SHP77 (cell line): ENCODE results near the gene NPC2.
"Not testable (repeated sequence)": the region's sequence is repeated elsewhere in the genome, so short reads cannot be mapped to it uniquely, and the experiment has no call there.

Source experiments
- DNase-seq, 2 experiments: peaks; one replicate each; lab custom pipeline; 2025; lab: John Stamatoyannopoulos, UW

The NPC2 gene

DNA sequence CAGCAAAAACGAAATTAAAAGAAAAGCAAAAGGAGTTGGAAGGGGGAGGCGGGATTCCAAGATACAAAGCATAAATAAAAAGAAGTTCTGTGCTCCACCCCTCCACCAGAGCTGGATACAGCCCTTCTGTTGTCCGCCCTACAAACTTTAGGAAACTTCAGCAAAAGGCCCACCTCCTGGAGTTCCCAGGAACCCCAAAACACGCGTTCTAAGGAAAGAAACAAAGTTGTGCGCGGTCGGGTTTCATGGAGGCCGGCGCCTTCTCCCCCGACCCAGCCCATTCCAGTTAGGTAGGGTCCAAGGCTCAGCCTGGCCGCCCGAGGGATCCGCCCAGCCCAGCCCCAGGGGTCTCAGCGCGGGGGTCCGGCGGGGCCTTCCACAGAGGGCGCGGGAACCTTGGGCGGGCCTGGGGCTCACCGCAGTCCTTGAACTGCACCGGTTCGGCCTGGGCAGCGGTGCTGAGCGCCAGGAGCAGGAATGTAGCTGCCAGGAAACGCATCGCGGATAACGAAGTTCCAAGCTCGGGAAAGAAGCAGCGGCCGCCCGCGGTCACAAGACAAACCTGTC is at the start of gene NPC2:
TSS of gene NPC2 (minus strand) at position 530 of the 567 bp plus-strand sequence. CDS start at position 499, 31 bp downstream.
- DNase-seq, result no peak

DNA sequence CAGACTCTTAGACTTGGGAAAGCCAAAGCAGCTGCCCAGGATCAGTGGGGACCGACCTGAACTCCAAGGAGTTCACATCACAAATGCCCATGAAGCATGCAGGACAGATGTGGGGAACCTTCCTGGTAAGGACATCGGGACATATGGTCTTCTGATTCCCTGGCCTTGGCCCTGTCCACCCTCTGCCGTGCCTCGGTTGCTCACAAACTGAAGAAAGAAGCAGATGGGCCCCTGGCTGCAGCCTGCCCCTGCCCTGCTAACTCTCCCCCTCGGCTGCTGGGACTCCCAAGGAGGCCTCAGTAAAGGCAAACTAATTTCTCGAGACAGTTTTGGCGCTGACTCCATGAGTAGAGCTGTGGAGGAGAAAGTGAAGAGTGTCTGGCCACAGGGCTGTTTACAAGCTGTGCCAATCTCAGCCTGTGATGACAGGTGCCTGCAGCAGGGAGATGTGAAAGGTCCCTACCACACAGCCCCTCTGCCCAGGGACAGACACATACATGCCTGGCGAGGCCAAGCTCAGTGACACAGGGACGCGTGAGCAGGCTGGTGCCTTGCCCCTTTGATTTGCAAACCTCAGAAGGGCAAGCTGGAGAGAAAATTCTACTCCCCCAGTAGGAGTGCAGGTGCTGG is 49.1 kb upstream of the NPC2 start:
- no peak for DNase-seq

DNA sequence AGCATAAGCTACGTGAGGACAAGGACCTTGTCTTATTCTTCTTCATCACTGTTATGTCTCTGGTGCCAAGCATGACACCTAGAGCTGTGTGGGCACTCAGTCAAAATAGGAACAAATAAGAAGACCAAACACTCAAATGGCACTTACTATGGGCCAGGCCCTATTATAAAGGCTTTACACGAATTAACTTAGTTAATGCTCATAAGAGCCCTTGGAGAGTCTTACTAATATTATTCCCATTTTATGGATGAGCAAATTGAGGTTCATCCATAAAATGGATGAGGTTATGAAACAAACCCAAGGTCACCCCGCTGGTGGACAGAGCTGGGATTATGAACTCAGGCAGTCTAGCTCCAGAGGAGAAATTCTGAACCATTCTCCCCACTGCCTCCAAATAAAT is 48.1 kb upstream of the NPC2 start:
- no peak for DNase-seq

DNA sequence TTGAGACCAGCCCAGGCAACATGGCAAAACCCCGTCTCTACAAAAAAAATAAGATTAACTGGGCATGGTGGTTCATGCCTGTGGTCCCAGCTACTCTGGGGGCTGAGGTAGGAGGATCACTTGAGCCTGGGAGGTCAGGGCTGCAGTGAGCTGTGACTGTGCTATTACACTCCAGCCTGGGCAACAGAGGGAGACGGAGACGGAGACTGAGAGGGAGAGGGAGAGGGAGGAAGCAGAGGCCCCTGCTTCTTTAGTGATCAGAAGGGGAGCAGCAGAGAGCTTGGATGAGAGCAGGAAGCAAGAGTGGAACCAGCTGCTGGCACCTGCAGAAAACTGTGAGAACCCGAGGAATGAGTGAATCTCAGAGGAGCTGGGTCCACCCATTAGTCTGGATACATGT is 46.4 kb upstream of the NPC2 start:
- no peak for DNase-seq

DNA sequence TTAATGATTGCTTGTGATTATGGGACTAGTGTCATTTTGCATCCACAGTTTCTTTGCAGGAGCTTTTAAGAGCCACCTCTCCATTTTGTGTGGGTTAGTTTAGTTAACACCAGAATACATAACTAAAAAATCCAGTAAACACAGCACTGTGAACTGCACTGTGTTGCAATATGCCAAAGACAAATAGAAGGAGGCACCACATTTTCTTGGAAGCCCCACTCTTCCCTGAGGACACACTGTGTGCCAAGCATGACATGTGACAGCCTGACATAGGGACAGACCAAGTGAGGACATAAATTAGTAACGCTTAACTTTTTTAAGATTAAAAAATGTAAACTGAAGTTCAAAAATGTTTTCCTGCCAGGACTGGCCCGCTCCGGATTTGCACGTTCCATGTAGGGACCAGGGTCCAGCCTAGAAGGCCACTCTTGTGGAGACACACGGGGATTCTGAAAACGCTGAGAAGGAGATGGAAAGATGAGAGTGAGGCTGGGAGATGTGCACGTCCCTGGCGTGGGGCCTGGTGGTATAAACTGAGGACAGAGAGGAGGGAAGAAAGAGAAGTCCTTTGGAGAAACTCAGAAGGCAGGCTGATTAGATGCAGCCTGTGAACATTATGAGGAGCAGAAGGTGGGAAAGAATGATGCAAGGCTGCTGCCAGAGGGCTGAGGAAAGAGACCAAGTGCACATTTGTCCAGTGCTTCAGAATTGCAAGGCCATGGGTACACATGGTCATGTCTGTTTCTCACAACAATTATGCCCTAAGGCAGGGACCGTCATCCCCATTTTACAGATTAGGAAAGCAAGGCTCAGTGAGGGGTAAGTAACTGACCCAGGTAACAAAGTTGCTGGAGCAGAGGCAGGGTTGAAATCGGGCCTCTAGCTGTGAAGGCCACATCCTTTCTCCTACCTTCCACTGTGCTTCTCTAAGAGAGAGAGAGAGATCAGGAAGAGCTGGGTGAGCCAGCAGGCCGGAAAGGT is 45.6 kb upstream of the NPC2 start:
- DNase-seq, result no peak

DNA sequence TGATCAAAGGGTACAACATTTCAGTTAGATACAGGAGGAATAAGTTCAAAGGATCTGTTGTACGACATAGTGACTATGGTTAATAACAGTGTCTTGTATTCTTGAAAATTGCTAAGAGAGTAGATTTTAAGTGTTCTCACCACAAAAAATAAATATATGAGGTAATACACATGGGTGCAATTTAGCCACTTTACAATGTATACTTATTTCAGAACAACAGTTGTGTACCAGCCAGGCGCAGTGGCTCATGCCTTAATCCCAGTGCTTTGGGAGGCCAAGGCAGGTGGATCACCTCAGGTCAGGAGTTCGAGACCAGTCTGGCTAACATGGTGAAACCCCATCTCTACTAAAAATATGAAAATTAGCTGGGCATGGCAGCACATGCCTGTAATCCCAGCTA is 43.2 kb upstream of the NPC2 start:
- DNase-seq, result not testable (repeated sequence)

DNA sequence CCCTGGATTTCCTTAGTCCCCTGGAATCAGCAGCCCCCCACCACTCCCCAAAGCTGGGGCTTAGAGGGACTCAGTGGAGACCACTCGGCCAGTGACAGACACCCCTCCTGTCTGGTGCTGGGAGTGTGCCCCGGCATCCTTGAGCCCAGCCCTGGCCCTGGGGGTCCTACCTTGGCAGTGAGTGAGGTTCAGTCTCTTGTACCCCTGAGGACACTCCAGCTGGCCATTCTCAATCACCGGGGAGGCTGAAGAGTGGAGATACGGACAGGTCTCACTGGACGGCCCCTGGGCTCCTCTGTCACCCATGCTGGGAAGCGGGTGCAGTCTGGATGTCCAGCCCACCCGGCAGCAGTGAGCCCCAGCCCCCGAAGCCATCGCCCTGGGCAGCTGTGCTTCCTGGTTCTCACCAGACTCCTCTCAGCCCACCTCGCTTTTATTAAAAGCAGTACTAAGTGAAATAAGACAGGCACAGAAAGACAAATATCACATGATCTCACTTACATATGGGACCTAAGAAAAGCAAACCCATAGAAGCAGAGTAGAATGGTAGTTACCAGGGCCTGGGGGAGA is 42.7 kb upstream of the NPC2 start:
- DNase-seq, result no peak

DNA sequence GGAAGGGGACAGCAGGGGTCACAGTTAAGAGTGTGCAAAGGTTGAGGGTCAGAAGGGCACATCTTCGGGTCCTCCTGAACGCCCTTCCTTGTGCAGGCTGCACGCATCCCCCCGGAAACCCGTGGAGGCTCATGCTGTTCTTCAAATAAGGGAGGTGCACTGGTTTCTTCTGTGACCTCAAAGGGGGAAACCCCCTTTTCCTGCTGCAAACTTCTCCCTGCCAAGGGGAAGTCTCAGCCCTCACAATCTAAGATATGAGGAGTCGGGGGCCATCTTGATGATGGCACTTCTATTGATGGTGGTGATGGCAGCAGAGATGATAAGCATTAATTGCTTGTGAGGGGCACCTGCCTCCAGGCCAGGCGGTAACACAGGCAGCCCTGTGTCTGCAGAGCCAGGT is 40.5 kb upstream of the NPC2 start:
- no peak for DNase-seq

DNA sequence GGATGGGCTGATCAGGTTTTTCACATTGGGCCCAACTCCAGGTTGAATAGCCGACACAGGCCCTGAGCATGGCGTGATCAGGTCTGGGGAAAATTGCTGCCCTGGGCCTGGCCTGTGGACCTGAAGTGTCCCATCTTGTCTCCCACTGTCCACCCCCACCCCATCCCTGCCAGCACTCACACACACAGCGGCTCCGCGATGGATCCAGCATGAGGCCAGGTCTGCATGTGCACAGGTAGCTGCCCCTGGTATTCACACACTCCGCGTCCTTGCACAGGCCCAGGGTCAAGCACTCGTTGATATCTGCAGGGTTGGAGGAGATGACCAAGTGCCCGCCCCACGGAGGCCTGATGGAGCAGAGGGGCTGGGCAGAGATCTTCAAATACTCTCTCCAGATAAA is 39.1 kb upstream of the NPC2 start:
- DNase-seq, result no peak

DNA sequence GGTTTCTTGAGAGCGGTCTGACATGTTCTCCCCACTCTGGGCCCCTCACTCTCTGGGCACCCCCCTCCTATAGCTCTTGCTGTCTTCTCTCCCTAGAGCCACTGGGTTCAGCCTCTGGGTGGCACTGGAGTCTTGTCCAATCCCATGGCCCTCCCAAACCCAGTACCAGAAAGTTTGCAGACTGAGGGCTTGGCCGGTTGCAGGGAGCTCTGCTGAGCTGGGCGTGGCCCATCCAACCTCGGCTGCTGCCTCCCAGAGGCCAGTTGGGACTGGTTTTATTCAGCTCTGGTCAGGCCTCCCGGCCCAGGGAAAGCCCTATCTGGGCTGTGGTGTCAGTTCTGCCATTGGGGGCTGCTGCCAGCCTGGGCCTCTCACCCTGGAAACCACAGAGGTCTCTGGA is 38.4 kb upstream of the NPC2 start:
- DNase-seq, result peak in 1 of 2 experiments; percentile 14

DNA sequence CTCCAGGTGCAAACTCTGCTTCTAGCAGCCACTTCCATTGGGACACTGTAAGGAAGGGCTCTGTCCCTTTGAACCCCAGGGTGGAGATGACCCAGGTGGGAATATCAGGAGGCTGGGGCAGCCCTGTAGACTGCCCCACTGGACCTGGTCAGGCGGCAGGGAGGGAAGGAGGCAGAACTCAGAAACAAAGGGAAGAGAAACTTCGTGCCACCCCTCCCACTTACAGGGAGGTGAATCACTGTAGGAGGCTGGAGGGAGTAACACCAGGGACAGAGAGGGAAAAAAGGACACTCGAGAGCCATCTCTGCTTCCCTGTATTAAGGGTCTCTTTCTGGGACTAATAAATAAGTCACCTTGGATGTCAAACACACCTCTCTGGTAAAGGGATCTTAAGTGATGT is 37.9 kb upstream of the NPC2 start:
- no peak for DNase-seq

DNA sequence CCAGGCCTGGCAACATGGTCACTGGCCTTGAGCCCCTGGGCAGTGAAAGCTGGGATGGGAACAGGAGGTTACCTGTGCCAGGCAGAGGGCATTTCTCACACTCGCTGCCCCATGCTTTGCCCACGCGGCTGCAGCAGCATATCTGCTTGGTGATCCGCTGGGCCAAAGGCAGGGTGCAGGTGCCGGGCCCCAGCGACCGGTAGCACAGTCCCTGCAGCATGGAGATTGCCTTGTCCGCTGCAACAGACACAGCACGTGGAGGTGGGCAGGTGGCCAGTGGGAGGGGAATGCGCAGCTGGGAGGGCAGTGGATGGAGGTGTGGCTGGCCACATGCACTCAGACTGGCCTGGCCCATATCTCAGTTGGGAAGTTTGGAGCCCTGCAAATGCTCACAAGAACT is 35.8 kb upstream of the NPC2 start:
- DNase-seq, result no peak

DNA sequence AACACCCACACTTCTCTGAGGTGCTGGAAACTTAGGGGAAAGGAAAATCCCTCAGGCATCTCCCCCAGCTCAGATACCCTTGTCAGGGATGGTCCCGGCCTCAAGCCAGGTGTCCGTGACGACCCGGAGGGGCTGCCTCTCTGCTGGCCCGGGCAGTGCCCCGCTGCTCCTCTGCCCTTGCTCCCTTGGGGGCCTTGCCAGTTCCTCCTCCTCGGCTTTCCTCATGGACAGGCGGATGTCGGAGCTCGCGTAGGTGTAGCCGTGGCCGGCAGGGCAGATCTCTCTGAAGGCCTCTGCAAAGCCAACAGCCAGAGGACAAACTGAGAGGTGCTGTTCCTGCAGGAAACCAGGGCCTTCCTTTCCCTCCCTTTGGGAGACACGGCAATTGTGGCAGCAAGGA is 35.3 kb upstream of the NPC2 start:
- no peak for DNase-seq

DNA sequence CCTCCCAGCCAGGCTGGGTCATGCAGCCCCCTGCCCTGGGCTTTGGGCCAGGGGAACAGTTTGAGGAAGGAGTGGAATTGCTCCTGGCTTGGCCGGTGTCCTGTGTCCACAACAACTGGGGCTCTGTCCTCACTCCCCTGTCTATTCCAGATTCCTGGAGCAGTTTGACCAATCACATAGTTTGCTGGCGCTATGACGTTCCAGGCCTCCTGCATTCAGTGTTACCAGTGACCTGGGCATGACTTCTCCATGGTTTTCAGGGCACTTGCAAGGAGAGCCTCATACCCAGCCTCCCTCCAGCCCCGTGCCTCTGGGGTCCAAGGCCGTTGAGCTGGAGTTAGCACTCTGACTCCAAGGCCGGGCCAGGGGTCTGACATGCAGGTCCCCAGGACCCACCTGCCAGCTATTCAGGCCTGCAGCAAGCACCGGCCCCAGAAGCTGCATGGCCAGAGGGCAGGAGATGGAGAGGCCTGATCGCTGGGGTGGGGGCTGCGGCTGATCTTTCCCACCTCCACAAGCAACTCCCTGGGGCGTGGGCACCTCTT is 34.7 kb upstream of the NPC2 start:
- DNase-seq, result no peak

DNA sequence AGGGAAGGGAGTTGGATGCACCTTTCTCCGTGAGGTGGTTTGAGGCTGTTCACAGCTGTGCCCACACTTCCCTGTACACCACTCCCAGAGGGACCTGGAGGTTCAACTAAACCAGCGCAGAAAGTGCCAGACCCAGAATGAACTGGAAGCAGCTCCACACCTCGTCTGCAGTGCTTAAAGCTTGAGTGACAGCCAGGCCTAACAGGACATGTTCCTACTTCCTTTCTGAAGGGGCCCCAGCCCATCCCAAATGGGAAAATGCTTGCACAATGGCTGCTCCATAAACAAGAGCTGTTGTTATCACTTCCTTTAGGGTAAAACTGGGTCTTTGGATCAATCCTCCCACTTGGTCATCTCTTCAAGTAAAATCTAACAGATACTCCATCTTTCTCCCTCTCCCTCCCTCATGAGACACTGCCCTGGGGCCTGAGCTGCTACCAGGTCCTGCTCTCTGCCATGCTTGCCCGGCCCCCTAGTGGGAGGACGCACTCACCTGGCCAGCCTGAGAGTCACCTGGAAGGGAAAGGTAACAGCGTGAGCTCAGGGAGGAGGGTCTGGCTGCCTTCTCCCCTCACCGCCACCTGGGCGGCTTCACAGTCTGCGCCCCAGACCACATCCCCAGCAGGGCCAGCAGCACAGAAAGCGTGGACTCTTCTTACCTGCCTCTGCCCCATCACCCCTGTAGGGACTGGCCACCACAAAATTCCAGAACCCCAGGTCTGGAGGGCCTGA is 33.9 kb upstream of the NPC2 start:
- DNase-seq, result no peak

DNA sequence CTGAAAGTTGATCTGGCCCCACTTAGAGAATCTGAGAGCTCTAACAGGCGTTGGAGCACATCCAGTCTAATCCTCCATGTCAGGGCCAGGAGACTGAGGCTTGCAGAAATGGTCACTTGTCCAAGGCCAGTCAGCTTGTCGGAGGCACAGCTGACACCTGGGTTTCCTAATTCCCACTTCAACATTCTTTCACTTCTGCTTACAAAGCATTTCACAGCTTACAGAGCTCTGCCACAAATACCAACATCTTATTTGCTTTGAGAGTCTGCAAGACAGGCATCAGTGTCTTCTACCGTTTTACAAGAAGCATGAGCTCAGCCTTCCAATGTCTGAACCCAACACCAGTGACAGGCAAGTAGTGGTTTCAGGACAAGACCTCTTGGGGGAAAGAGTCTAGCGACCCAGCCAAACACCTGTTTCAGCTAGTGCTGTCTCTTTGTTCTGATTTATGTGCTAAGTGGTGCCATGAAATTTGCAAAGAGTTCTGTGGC is 32.3 kb upstream of the NPC2 start:
- DNase-seq, result no peak

DNA sequence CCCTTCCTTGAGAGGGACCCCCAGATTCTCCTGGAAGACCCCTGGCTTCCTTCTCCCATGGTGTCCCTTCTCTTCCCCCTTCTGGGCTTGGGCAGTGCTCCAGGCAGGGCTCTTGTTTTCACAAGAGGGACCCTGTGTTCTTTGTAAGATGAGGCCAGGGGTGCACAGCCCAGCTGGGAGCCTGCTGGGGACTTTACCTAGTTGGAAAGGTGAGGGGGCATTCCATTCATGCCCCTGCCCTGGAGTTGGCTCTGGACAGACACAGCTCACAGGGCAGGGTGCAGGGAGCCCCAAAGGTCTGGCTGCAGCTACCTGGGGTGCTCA is 31.7 kb upstream of the NPC2 start:
- DNase-seq, result no peak

DNA sequence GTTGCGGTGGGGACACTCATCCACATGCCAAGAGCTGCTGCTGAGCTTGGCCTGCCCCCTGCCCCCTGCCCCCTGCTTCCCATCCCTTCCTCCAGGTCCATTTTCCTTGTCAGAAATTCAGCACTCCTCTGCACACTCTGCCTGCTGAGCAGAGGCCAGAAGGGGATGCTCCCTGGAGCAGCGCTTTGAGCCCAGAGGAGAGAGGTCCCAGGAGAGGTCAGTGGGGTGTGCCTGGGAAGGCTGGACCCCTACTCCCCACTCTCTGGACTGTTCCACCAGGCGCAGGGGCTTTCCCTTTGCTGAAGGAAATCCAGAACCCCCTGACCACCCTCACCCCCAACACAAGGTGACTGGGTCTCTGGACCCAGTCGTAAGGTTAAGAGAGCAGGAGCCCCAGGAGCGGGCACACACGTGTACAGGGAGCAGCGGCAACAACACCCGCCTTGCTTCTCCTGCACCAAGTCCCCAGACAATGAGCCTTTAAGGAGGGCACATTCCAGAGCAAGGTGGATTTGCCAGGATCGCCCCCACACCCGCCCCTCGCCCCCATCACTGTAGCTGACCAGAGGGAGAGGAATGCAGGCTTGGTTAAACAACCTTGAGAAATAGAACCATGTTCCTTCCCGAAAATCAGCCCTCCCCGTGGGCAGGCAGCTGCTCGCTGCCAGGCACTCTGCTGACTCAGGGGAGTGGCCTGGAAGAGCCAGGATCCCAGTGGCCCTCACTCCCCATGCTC is 31.1 kb upstream of the NPC2 start:
- DNase-seq, result no peak

DNA sequence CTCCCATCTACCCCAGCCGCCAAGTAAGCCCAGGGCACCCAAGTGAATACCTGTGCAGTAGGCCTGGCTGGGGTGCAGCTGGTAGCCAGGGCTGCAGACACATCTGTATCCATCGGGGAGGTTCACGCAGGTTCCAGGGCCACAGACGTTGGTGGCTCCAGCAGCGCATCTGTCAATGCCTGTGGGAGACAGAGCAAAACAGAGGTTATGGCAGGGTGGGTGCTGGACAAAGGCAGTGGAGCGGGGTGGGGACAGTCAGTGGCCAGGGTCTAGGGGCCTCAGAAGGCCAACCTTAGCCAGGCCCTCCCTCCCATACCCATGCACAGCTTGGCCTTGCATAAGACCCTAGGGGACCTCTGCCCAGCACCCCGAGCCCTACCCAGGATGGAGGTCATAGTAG is 29.6 kb upstream of the NPC2 start:
- DNase-seq, result no peak

DNA sequence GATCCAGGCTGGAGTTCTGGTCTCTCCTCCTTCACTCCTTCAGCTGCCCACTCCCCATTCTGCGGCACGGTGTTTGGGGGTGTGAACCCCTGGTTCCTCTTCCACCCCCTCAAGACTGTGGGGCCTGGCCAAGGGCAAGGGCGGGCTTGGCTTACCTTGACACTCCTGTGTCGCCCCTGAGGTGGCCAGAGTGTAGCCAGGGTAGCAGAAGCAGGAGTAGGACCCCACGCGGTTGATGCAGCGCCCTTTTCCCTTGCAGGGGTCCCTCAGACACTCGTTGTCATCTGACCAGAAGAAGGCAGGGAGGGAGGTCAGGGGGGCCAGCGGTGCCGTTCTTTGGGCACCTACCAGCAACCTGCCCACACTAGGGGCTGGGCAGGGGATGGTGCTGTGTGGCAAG is 28.7 kb upstream of the NPC2 start:
- DNase-seq, result no peak
